KMS-11 (cell line): ENCODE data around the gene LAPTM5.

Experiments used
- H2AFZ ChIP-seq: fragments of 200-600 bp; sonication (generic); 2 replicates; pipeline ENCODE4 v1.6.1; 2016; ENCODE audit warnings: antibody characterized with exemption, mixed run types, low read depth
- H3K27ac ChIP-seq: fragments of 200-600 bp; sonication (generic); 2 replicates; pipeline ENCODE4 v1.6.1; 2016; ENCODE audit warnings: mild to moderate bottlenecking, mixed run types
- H3K27me3 ChIP-seq: fragments of 200-600 bp; sonication (generic); 2 replicates; pipeline ENCODE4 v1.6.1; 2017; ENCODE audit warnings: mild to moderate bottlenecking, low read depth, mixed run types, moderate library complexity; ENCODE audit not compliant: insufficient read depth
- H3K36me3 ChIP-seq: fragments of 200-600 bp; sonication (generic); 2 replicates; pipeline ENCODE4 v1.6.1; 2017; ENCODE audit warnings: mild to moderate bottlenecking, mixed run types; ENCODE audit not compliant: insufficient read depth
- H3K4me1 ChIP-seq: fragments of 200-600 bp; sonication (generic); 2 replicates; pipeline ENCODE4 v1.6.1; 2016; ENCODE audit warnings: mild to moderate bottlenecking, low read depth, mixed run types; ENCODE audit not compliant: poor library complexity, severe bottlenecking
- H3K4me2 ChIP-seq: fragments of 200-600 bp; sonication (generic); 2 replicates; pipeline ENCODE4 v1.7.0; 2016; ENCODE audit warnings: mild to moderate bottlenecking, mixed run types
- H3K4me3 ChIP-seq: fragments of 200-600 bp; sonication (generic); IDR thresholded peaks from 2 replicates; pipeline ENCODE4 v1.6.1; 2017; ENCODE audit warnings: low read depth, low read length, mixed read lengths; ENCODE audit not compliant: insufficient read depth
- H3K79me2 ChIP-seq: fragments of 200-600 bp; sonication (generic); 2 replicates; pipeline ENCODE4 v1.6.1; 2016; ENCODE audit warnings: low read depth, mixed run types; ENCODE audit not compliant: insufficient read depth
- H3K9ac ChIP-seq: fragments of 200-600 bp; sonication (generic); 2 replicates; pipeline ENCODE4 v1.6.1; 2016; ENCODE audit warnings: mild to moderate bottlenecking, mixed run types
- H4K20me1 ChIP-seq: fragments of 200-600 bp; sonication (generic); 2 replicates; pipeline ENCODE4 v1.6.1; 2016; ENCODE audit warnings: mild to moderate bottlenecking, mixed run types; ENCODE audit not compliant: insufficient read depth
- TF ChIP-seq, protein P1 (sequence below): fragments of 200-600 bp; sonication (generic); conservative IDR thresholded peaks from 2 replicates; pipeline ENCODE4 v1.6.1; 2017; ENCODE audit warnings: low read depth, mild to moderate bottlenecking, antibody characterized with exemption, low read length, moderate library complexity, mixed read lengths

LAPTM5 gene

DNA sequence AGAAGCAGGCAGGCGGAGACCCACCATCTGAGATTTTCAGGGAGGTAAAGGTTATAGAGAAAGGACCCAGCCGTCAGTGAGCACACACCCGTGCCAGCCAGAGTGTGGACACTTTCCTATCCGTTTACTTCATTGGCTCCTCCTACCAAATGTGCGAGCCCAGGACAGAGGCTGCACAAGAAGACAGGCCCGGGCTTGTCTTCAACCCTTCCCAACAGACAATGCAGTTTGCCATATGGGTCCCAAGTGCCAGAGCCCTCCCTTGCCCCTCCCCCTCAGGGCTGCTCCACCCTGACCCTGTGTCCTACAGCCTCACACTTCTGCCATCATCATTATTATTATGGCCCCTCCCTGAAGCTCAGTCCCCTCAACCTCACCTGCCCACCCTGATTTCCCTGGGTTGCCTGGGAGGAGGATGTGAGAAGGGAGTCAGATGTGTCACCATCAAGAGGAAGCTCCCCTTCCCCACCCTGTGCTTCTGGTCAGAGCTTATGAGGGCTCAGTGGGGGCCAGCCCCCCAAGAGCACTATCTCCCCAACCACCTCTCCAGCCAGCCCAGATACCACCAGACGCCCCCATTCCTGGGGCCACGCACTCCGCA lies 9.4 kb downstream of the LAPTM5 start:
- no peak overlapping the region for H3K9ac ChIP-seq
- no peaks in the 10 kb centered on the region for H4K20me1 ChIP-seq
- H3K4me3 ChIP-seq: no peak overlapping the region
- H3K27me3 ChIP-seq: no peaks in the 10 kb centered on the region; the same call in 1 of the 2 replicates
- H3K79me2 ChIP-seq: no peaks in the 10 kb centered on the region; the same call in 1 of the 2 replicates
- H3K4me1 ChIP-seq: peaks cover 76% of the 10 kb centered on the region
- H2AFZ ChIP-seq: no peak overlapping the region
- TF ChIP-seq, protein P1, sequence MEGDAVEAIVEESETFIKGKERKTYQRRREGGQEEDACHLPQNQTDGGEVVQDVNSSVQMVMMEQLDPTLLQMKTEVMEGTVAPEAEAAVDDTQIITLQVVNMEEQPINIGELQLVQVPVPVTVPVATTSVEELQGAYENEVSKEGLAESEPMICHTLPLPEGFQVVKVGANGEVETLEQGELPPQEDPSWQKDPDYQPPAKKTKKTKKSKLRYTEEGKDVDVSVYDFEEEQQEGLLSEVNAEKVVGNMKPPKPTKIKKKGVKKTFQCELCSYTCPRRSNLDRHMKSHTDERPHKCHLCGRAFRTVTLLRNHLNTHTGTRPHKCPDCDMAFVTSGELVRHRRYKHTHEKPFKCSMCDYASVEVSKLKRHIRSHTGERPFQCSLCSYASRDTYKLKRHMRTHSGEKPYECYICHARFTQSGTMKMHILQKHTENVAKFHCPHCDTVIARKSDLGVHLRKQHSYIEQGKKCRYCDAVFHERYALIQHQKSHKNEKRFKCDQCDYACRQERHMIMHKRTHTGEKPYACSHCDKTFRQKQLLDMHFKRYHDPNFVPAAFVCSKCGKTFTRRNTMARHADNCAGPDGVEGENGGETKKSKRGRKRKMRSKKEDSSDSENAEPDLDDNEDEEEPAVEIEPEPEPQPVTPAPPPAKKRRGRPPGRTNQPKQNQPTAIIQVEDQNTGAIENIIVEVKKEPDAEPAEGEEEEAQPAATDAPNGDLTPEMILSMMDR: no peak
- peak overlapping the region; percentile 95; the same call in 1 of the 2 replicates for H3K4me2 ChIP-seq
- no peaks in the 10 kb centered on the region for H3K36me3 ChIP-seq
- peak overlapping the region; percentile 90; the same call in 1 of the 2 replicates for H3K27ac ChIP-seq

DNA sequence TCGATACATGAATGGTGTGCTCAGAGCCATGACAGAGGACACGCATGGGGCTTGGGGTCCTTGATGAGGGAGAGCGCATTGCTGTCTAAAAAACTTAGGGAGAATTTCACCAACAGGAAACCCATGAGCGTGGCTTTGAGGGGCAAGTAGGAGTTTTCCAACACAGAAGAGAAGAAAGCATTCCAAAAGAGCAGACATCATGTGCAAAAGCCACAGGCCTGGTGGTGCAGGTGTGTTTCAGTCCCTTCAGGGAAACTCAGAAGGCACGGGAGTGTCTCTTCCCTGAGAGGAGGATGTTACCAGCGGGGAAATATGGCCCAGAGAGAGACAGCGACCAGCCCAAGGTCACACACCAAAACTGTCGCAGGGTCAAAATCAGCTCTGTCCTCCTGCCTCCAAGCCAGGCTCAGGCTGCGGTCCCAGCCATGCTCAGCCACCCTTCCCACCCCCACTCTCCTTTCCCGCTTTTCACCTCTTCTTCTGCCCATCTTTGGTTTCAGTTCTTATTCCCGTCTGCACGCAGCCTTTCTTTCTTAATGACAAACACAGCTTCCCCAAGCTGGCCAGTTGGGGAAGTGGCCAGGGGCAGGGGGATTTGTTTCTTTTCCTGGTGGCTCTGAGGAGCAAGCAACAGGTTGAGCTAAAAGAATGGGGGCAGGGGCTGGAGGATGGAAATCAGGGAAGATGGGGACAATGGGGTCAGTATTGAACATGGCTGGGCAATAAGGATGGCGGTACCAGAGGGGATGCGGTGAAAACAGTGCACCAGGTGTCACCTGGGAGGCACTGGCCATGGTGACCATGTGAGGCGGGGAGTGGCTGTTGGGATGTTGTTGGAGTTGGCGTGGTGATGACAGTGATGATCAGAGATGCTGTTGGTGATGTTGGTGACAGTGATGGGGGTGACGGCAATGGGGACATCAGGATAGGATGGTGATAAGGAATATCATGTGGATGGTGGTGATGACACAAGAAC lies 10.3 kb downstream of the LAPTM5 start:
- Histone ChIP-seq H3K27me3 (no peaks in the 10 kb centered on the region; the same call in 1 of the 2 replicates), H3K79me2 (no peaks in the 10 kb centered on the region; the same call in 1 of the 2 replicates), H3K36me3 (no peaks in the 10 kb centered on the region), H4K20me1 (no peaks in the 10 kb centered on the region), H3K27ac (peak overlapping the region; percentile 90), H2AFZ (peak overlapping the region; percentile 6; the same call in 1 of the 2 replicates), H3K4me2 (peak overlapping the region; percentile 95), H3K4me1 (peaks cover 84% of the 10 kb centered on the region), H3K9ac (peak overlapping the region; percentile 62), H3K4me3 (no peak overlapping the region)
- TF ChIP-seq, protein P1: no peak

DNA sequence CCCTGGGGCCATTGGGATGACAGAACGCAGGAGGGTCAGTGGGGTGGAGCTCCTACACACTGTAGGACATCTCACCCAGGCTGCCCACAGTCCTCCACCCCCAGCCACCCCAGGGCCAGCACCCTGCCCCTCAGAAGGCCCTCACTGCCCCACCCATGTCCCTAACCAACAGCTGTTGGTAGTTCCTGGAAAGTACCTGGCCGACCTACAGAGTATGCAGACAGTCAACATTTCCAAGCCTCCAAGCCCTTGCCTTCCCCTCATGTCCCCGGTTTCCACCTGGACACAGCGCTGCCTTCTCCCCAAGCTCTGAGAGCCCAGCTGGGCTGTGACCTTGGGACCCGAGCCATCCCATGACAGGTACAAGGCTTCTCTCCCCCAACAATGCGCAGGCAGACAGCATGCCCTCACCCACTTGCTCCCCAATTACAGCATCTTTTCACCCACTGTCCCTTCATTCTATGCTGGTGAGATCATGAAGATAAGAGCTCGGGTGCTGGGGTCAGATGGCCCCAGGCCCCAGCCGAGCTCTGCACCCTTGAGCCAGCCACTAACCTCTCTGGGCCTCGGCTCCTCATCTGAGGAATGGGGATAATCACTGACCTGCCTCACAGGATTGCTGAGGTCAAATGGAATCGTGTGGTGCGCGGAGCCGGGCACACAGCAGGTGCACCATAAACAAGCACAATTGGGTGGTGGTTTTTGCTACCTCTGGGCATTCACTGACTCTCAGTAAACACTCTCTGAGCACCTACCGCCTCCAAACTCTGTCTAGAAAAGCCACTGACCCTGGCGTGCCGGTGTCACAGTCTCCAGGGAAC lies 11.2 kb downstream of the LAPTM5 start:
- Histone ChIP-seq H3K4me1 (peaks cover 81% of the 10 kb centered on the region), H3K4me2 (peak overlapping the region; percentile 95), H4K20me1 (no peaks in the 10 kb centered on the region), H3K27me3 (no peaks in the 10 kb centered on the region; the same call in 1 of the 2 replicates), H3K4me3 (no peak overlapping the region), H3K9ac (peak overlapping the region; percentile 62), H2AFZ (peak overlapping the region; percentile 41; the same call in 1 of the 2 replicates), H3K79me2 (no peaks in the 10 kb centered on the region; the same call in 1 of the 2 replicates), H3K36me3 (no peaks in the 10 kb centered on the region), H3K27ac (peak overlapping the region; percentile 90)
- TF ChIP-seq, protein P1: no peak

DNA sequence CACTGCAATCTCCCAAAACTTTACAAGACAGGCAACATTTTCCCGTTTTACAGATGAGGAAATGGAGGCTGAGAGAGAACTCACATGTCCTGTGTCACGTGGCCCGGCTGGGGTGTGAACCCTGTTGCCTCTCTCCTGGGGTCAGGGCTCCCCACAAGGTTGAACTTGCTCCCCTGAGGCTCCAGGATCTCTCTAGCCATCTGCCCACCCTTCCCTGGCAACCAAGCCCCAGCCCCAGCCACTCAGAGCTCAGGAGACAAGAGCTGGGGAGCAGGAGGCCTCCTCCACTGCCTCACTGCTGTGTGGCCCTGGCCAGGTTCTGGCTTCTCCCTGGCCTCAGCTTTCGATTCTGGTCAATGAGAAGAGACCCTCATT lies 11.8 kb downstream of the LAPTM5 start:
- Histone ChIP-seq H3K27ac (peak overlapping the region; percentile 90), H3K4me3 (no peak overlapping the region), H3K4me1 (peaks cover 75% of the 10 kb centered on the region), H3K36me3 (no peaks in the 10 kb centered on the region), H3K4me2 (peak overlapping the region; percentile 95), H3K9ac (peak overlapping the region; percentile 62), H2AFZ (peak overlapping the region; percentile 41; the same call in 1 of the 2 replicates), H4K20me1 (no peaks in the 10 kb centered on the region), H3K27me3 (no peaks in the 10 kb centered on the region; the same call in 1 of the 2 replicates), H3K79me2 (no peaks in the 10 kb centered on the region; the same call in 1 of the 2 replicates)
- TF ChIP-seq, protein P1: no peak
